HG03378 (cell line): ENCODE data around the gene RNF40.

Experiments used
- ATAC-seq: cut with Tn5 transposase; IDR thresholded peaks from one replicate; pipeline ENCODE4 v1.9.1; 2021; ENCODE audit warnings: mild to moderate bottlenecking, moderate library complexity; ENCODE audit not compliant: unreplicated experiment

The RNF40 gene

DNA sequence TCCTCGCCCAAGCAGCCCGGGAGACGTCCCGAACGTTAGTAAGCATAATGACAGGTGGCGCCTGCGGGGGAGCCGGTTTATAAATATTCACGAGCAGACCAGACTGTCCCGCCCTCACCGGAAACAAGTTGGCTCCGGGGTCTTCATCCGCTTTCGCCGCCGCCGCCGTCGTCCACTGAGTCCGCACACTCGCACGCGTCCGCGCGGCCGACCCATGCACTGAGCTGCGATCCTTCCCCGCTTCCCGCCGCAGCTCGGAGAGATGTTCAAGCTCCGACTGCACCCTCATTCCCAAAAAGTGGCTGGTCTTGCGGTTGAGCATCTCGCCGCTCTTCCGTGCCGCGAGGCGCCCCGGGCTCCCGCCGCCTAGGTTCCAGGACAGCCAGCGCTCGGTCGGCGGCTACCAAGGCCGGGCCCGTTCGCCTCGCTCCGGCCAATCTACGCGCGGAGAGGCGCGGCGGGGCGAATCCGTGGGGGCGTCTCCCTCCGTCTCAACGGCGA lies 645 bp upstream of the RNF40 start:
- ATAC-seq, result peak; percentile 1

DNA sequence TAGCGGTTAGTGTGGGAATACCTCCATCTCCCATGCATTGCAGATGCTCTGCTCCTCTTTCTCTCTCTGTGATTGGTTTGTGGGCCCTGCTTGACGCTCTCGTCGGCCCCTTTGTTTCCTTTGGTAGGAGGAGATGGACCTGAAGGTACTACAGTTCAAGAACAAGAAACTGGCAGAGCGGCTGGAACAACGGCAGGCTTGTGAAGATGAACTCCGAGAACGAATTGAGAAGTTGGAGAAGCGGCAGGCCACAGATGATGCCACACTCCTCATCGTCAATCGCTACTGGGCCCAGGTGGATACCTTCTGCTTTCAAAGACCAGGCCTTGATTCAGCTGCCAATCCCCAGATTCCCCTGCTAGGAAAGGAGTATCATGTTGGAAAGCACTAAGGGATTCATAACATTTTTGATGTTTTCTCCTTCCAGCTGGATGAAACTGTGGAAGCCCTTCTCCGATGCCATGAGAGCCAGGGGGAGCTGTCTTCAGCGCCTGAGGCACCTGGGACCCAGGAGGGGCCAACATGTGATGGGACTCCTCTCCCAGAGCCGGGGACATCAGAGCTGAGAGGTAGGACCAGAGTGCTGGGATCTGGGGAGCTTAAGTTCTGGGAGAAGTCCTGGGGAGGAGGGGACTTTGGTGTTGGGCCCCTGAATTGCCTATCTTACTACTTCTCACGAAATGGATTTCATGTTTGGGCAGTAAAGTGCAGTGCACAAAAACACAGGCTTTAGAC lies 1.0 kb downstream of the RNF40 start:
- no peak for ATAC-seq

DNA sequence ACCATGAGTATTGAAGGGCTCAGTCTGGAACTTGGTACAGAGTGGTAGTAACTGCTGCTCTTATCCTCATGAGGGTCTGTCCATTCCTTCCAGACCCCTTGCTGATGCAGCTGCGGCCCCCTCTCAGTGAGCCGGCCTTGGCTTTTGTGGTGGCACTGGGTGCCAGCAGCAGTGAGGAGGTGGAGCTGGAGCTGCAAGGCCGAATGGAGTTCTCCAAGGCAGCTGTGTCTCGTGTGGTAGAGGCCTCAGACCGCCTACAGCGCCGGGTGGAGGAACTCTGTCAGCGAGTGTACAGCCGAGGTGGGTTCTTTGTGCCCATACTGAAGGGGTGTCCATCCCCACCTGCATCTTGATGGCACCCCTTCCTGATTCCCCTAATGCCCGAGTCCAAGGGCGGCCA lies 2.0 kb downstream of the RNF40 start:
- ATAC-seq, result no peak

DNA sequence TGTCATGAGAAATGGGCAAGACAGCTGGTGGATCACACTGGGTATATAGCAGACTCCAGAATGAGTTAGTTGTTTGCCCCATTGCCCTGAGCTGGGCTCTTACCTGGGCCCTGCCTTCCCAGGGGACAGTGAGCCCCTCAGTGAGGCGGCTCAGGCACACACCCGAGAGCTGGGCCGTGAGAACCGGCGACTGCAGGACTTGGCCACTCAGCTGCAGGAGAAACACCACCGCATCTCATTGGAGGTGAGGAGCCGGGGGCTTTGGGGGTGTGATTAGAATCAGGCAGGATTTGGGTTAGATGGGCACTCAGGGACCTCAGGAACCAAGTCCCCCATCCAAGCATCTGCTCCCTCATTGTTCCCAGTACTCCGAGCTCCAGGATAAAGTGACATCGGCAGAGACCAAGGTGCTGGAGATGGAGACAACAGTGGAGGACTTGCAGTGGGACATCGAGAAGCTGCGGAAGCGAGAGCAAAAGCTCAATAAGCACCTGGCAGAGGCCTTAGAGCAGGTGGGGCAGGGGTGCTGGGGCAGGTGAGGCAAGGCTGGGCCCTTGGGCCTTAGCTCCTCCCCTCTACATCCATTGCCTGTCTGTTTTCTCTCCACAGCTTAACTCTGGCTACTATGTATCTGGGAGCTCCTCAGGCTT lies 2.8 kb downstream of the RNF40 start:
- ATAC-seq, result no peak

DNA sequence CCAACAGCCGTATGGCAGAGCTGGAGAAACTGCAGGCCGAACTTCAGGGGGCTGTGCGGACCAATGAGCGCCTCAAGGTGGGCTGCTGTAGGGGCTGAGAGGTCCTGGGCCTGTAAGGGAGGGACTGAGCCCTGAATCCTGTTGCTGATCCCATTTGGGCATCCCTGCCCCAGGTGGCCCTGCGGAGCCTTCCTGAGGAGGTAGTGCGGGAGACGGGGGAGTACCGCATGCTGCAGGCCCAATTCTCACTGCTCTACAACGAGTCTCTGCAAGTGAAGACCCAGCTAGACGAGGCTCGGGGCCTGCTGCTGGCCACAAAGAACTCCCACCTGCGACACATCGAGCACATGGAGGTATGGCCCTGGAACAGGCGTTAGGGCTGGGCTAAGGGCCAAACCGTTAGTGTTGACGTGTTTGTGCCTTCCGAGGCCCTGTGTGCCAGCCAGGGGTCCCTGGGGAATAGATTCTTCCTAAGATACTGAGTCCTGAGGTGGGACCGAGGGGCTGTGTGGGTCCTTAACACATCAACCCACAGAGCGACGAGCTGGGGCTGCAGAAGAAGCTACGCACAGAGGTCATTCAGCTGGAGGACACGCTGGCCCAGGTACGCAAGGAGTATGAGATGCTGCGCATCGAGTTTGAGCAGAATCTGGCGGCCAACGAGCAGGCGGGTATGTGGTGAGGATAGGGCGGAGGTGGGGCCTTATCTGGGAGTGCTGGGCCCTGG lies 4.2 kb downstream of the RNF40 start:
- no peak for ATAC-seq

DNA sequence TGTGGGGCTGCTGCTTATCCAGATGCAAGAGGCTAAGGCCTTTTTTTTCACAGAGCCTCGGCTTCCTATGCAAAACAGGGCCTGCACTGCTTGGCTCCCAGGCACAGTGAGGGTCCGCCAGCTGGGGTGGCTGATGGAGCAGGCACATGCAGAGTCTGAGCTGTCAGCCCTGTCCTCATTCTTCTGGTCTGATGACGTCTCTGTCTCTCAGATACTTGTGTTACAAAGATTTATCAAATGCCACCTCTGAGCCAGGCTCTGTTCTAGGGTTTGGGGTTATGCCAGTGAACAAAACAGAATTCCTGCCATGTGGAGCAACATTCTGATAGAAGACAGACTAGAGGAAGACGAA lies 4.8 kb downstream of the RNF40 start:
- no peak for ATAC-seq

DNA sequence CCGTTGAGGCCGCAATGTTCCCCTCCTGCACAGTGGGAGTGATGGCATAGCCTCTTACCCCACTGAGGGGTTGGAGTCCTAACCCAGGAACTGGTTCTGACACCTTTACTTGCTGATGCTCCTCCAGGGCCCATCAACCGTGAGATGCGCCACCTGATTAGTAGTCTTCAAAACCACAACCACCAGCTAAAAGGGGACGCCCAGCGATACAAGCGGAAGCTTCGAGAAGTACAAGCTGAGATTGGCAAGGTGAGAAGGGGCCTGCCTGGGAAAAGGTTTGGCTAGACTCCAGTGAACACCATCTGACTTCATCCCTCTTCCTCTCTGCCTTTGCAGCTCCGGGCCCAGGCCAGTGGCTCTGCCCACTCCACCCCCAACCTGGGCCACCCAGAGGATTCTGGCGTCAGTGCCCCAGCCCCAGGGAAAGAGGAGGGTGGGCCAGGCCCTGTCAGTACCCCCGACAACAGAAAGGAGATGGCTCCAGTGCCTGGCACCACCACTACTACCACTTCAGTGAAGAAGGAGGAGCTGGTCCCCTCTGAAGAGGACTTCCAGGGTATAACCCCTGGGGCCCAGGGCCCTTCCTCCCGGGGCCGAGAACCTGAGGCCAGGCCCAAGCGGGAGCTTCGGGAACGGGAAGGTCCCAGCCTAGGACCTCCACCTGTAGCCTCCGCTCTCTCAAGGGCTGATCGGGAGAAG lies 5.8 kb downstream of the RNF40 start:
- no peak for ATAC-seq

DNA sequence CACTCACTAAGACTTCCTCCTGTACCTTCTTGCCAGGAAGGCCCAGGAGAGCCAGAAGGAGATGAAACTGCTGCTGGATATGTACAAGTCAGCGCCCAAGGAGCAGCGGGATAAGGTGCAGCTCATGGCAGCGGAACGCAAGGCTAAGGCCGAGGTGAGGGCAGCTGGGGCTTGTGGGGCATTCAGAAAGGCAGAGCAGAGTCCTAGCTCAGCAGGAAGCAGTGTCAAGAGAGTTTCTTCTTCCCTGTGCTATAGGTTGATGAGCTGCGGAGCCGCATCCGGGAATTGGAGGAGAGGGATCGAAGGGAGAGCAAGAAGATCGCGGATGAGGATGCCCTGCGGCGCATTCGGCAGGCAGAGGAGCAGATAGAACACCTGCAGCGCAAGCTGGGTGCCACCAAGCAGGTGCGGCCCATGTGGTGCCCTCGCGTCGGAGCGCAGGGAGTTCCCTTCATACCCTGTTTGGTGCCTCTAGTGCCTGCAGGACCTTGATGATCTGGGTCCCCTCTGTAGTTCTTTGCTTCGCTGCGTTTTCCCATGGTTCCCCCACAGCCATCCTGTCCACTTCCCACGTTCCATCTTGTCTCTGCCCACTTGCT lies 6.6 kb downstream of the RNF40 start:
- no peak for ATAC-seq

DNA sequence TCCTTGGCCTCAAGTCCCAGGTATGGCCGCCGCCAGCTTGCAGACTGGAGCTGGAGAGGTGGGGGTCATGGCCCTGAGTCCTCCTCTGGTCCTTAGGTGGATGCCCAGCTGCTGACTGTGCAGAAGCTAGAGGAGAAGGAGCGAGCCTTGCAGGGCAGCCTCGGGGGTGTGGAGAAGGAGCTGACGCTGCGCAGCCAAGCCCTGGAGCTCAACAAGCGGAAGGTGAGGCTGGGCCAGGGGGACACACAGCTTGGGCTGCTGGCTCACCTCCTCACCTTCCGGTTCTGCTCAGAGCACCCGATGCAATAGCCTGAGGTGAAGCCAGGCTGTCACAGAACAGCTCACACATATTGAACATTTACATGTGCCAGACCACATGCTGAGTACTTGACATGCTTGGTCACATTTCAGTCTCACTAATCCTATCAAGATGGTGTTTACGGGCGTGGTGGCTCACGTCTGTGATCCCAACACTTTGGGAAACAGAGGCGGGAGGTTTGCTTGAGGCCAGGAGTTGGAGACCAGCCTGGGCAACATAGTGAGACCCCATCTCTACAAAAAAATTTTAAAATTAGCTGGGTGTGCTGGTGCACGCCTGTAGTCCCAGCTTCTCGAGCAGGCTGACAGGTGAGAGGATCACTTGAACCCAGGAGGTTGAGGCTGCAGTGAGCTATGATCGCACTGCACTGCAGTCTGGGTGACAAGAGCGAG lies 7.4 kb downstream of the RNF40 start:
- no peak for ATAC-seq

DNA sequence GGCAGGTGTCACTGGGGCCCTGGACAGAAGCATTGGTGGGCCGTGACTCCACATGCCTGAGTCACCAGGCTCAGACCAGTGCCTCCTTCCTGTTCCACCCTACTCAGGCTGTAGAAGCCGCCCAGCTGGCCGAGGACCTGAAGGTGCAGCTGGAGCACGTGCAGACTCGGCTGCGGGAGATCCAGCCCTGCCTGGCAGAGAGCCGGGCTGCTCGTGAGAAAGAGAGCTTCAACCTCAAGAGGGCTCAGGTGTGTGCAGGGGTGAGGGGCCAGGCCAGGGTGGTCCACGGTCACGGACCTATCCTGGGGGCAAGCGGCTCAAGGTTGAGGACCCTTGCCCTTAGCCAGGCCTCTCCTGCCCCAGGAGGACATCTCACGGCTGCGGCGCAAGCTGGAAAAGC lies 9.6 kb downstream of the RNF40 start:
- no peak for ATAC-seq

DNA sequence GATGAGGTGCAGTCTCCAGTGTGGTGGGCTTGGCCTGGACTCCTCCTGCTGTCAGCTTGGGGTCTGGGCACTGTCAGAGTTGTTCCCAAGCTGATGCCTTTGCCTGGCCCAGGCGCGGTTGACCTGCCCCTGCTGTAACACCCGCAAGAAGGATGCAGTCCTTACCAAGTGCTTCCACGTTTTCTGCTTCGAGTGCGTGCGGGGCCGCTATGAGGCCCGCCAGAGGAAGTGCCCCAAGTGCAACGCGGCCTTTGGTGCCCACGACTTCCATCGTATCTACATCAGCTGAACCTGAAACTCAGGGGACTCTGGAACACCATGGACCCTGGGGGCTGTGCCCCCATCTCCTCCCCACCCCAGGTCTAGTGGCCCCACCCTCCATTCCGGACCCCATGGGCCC lies 11.7 kb downstream of the RNF40 start:
- no peak for ATAC-seq

DNA sequence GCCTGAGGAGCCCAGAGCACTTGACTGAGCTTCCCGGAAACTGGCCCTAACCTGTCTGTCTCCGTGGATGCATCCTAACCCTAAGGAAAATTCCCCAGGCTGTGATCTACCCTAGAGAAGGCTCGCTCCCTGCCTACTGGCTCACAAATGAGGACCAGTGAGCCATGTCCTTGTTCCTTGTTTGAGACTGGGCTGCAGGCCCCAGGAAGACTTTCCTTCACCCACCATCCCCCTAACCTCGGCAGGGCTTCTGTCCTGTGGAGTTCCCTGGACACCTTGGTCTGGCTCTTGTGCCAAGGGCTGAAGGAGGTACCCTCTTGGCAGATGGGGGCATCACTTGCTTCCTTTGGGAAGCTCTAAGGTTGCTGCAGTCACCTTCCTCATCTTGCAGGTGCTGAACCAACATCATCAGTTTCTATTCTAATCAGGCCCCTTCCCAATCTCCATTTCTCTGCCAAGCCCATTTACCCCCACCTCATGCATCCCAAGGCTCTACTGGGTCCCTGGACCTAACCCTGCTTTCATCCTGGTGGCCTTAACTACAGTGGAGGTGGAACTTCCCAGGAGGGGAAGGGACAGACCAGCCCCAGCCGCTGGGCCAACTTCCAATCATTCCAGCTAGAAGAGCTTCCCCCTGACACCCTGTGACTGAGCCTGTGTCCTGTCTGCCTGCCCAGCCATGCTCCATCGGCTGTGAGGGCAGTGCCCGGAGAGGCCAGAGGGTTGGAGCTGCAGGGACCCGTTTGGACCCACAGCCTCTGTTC lies 12.4 kb downstream of the RNF40 start:
- ATAC-seq, result no peak

DNA sequence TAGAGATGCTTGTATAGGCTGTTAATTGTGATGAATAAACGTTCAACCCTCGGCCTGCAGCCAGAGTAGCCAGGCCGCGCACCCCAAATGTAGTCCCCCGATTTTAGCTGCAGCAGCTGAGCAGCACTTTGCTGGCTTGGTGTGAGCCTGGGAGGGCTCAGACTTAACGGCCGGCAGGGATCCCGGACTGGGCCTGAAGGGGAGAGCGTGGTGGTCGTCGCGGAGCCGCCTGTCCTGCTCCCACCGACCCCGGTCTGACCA lies 12.9 kb downstream of the RNF40 start:
- ATAC-seq, result peak; percentile 8

DNA sequence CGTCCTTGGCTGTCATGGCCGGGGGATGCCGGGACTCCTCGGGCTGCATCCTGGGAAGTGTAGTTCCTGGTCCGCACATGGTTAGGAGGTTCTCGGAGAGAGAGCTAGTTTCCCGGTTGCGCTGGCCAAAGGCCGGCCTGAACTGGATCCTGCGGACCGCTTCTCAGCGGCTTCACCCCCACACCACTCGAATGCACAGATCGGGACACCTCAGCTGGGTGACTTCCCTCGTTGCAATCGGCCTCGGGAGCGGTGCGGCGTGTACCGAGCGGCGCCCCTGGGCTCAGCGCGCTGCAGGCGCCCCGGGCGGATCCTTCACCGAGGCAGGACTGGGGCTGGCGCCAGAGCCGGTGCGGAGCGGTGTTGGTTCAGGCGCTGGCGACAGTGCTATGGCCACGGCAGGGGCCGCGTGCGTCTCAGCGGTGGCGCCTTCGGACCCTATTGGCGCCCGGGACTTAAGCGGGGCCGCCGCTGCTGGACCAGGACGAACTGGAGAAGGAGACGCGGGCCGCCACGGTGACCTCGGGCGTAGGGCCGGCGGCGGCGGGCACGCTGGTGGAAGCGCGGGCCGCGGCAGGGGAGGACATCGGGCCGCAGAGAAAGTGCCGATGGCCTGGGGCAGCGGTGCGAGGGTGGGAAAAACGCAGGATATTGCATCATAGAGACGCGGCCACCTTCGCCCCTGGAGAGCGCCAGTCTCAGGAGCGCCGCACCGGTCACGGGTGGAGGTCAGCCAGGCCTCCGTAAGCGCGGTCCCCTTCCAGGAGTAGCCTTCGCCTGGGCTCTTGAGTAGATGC lies 13.5 kb downstream of the RNF40 start:
- ATAC-seq, result peak; percentile 47

DNA sequence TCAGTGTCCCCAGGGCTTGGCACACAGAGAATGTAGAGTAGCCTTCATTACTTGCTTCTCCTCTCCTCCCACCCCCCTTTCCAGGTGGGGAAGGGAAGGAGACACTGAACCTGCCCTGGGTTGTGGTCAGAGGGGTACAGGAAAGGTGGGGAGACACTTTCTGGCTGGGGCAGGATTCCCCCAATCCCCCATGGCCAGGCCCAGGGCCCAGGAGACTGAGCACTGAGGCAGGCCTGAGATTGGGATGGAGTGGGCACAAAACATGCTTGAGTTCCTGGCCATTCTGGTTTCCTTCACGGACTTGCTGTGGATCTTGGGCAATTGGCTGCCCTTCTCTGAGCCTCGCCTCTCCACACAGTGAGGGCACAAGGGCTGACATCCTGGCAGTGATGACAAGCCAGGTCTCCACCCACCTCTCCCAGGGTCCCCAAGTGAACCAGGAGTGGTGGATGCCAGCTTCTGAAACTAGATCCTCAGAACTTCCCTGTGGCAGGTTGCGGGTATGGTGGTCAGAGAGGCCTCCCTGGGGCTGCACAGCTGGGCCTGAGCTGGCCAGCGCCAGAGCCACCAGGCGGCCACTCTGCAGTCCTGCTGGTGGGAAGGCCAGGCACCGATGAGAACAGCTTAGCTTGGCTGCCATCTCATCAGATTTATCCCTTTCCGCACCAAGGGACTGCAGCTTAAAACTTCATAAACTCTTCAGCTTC lies 15.6 kb downstream of the RNF40 start:
- no peak for ATAC-seq

DNA sequence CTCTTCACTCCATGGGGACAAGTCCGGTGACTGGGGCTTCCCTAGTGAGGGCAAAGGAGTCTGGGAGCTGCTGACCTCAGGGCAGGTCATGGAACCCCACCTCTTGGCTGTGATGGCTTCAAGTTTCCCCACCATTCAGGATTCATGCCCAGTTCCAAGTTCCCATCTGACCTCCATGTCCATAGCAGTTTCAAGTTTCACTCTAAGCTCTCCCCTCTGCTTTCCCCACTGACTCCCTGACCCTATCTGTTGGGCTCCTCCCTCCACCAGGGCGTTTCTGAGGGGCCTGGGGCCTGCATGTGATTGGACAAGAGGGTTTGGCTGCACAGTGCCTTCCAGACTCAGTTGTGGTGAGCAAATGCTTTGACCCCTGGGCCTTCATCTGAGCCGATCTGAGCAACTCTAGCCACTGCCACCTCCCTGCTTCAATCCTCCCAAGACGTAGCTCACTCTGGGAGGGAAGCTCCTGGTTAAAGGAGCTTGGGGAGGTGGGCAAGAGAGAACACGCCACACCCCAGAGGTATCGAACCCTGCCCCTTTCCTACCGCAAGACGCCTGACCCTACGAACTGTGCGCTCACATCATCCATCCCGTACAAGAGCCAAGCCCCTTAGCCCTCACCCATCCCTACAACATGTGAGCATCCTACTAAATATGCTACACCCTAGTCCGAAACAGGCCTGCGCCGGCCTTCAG lies 16.6 kb downstream of the RNF40 start:
- ATAC-seq, result no peak

DNA sequence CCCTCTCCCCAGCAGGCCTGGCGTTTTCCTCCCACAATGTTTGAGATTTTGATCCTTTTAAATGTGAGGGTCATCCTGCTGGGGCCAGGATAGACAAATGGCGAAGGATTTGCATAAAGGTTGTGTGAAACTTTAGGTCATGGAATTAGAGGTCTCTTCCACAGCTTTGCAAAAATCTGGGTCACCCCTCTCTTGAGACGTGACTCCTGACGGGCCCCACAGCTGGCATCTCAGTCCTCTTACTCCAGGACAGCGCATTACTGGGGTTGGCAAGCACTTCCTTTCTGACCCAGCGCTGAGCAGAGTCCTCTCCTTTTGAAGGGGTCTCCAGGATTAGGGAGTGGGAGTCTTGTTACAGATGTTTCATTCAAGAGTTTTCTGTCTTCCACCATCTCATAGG lies 17.5 kb downstream of the RNF40 start:
- ATAC-seq, result no peak

DNA sequence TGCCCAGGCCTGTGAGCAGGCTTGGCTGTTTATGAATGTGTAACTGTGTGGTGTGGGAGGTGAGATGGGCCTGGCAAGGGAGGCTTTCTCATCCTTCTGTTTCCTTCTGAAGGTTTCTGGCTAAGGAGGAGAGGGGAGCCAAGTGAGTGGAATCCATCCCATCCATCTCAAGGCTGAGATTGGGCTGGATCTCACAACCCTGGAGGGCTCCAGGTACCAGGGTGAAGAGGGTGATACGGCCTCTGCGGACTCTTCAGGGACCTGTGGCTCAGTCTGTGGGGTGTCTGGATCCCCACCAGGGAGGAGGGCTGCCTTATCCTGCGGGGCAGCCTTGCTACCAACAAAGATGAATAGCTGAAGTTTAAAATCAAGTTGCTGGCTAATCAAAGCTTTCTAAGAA lies 17.9 kb downstream of the RNF40 start:
- ATAC-seq, result no peak
